Heart right ventricle (tissue), 16 donors: ENCODE results near the gene CLDN11. TPM values are rescaled to one million over a fixed set of nuclear protein-coding genes. Genes with fewer than 3 reads are reported as not detected.

Source experiments
- ATAC-seq, 8 donors: fragments of 200-7000 bp; cut with Tn5 transposase; one replicate each; pipeline ENCODE4 v1.9.1; 2020; ENCODE audit warnings: mild to moderate bottlenecking in 8 of 8, moderate library complexity in 8 of 8, moderate number of reproducible peaks in 1 of 8
- DNase-seq, 2 donors: peaks; one replicate each; pipeline ENCODE4 v3.0.0-alpha.2; 2020
- H3K27ac ChIP-seq, 10 donors: fragments of 200-600 bp; sonication (generic) in 2 of 10; one replicate each; pipeline versions ENCODE4 v1.5.0 to v1.8.0; 2020 to 2022; ENCODE audit warnings: mild to moderate bottlenecking in 3 of 10
- H3K27me3 ChIP-seq, 7 donors: fragments of 200-600 bp; one replicate each; pipeline ENCODE4 v1.8.0; 2021 to 2022; ENCODE audit warnings: mild to moderate bottlenecking in 2 of 7
- H3K36me3 ChIP-seq, 9 donors: fragments of 200-600 bp; sonication (generic) in 1 of 9; one replicate each; pipeline versions ENCODE4 v1.5.0 to v1.8.0; 2020 to 2022; ENCODE audit warnings: mild to moderate bottlenecking in 2 of 9
- H3K4me1 ChIP-seq, 9 donors: fragments of 200-600 bp; sonication (generic) in 1 of 9; one replicate each; pipeline versions ENCODE4 v1.5.0 to v1.8.0; 2020 to 2022; ENCODE audit warnings: mild to moderate bottlenecking in 4 of 9
- H3K4me3 ChIP-seq, 10 donors: fragments of 200-600 bp; sonication (generic) in 2 of 10; one replicate each; pipeline versions ENCODE4 v1.5.0 to v1.8.0; 2020 to 2022; ENCODE audit warnings: mild to moderate bottlenecking in 7 of 10, moderate library complexity in 2 of 10
- H3K9me3 ChIP-seq, 11 donors: fragments of 200-600 bp in 10 of 11; sonication (generic) in 2 of 11; one replicate each; pipeline versions ENCODE4 v1.5.0 to v1.8.0; 2013 to 2022; ENCODE audit warnings: mild to moderate bottlenecking in 2 of 11, control low read depth in 1 of 11, moderate library complexity in 1 of 11
- CTCF ChIP-seq, 9 donors: fragments of 200-600 bp; sonication (generic) in 2 of 9; IDR thresholded peaks; one replicate each; pipeline versions ENCODE4 v1.5.0 to v1.8.0; 2021 to 2022; ENCODE audit warnings: antibody characterized with exemption in 9 of 9, mild to moderate bottlenecking in 5 of 9, moderate library complexity in 1 of 9
- whole genome bisulfite sequencing, 2 donors: extraction: QIAGEN DNeasy Blood & Tissue Kit; methylation state at CpG; one replicate each; pipeline ENCODE4 v1.1.7; 2013; ENCODE audit warnings: inconsistent platforms in 1 of 2; 5-methylcytosine and 5-hydroxymethylcytosine counted together
- intact Hi-C, 10 donors: fragments of 100-400 bp; cut with DNase I; formaldehyde crosslinking; loops; one replicate each; pipeline versions ENCODE4 v1.11.1 to v1.14.2; 2022
- long read RNA-seq, 3 donors: library from polyadenylated mRNA; unstranded; transcript quantifications; one replicate each; pipeline ENCODE4 v2.0.0, GENCODE V29; 2020 to 2021
- polyA plus RNA-seq, 2 donors: library from polyadenylated mRNA; stranded (reverse); fragments of 200-250 nt; gene quantifications; one replicate each; pipeline ENCODE4 v1.2.3, GENCODE V29; 2013
- total RNA-seq, 10 donors: library from RNA; stranded (reverse); fragmentation: NEBNext Ultra II Directional in 3 of 10; extraction: Animal tissue kit (Norgen Biotek cat#: 25700) in 3 of 10; gene quantifications; one replicate each; pipeline versions ENCODE4 v1.2.1 to v1.2.4, GENCODE V29; 2021 to 2023
- donor health status: Arrhythmogenic right ventricular cardiomyopathy.
- donor health status: ischemic (EF 13 %, LVEDD 7.1; RV severe dilation, severe dysfunction).
- donor health status: healthy with polysubstance abuse.
- donor health status: DM: no; HTN: yes; CAD: no.
- donor health status: DM: no; HTN: no; CAD: no.
- donor health status: ischemic (EF 25% LVEDD 6.9; RV normal size, moderate dysfunction).
- donor health status: ischemic (EF 25% LVEDD 5.7; RV mildly dilated, moderate dysfunction).
- donor health status: healthy.
- donor health status: DM: yes; HTN: yes; CAD: no.
- donor health status: Ischemic cardiomyopathy.
- donor health status: ischemic (EF 35%, LVEDD 5.7; RV mildly dilated, moderate dysfunction).
- donor health status: nonischemic (EF 11% LVEDD 7.7; RV severe dilation, severe dysfunction).
- donor health status: DM: yes; HTN: yes; CAD: no.
- donor health status: PGD.
- donor health status: ischemic (EF 29% LVEDD 5.4; RV normal size, mild dysfunction).
- donor health status: nonischemic (EF 23%, LVEDD 6.1; RV moderate dilation, normal function).

Gene CLDN11
- 1 to 10 TPM; 1.6 to 3.9 (median 2.8) TPM for total RNA-seq
- 1 to 10 TPM; 1.6 to 3.2 TPM for polyA plus RNA-seq
- long read RNA-seq, donor 1 = 0 reads
- long read RNA-seq, donor 2, partial matches to known transcripts = 1 of 1 reads
- long read RNA-seq, donor 2, other reads (novel, unspliced or antisense) = 0 of 1 reads
- long read RNA-seq, donor 3 = 0 reads

GRCh38 chr3:170418422-170419398, at the start of gene CLDN11:
Gene CLDN11 (plus strand): TSS chr3:170418868. CDS start chr3:170419067, 199 bp downstream.
- H3K27ac ChIP-seq = peak within 1 kb of the TSS in 7 of 10 donors; percentile 2 to 79 (median 54)
- ATAC-seq = peak; percentile 55 to 75 (median 64)

DNA sequence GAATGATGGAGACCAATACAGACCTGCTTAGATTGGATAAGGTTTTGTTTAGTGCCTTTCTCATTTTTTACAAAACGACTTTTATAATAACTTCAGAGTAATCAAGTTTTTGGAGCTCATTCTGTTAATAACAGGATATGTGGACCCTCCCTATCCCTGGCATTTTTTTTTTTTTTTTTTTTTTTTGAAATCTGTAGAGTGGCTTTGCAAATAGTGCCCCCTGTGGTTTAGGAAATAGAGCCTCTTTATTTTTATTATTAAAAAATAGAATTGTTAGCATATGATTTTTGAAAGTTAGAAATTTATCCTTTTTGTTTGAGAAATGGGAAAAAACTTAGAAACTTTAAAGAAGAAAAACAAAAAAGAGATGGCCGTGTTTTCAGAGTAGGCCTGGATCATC, 49.7 kb upstream of the CLDN11 start:
- H3K36me3 ChIP-seq = peaks cover 0 to 49% (median 0%) of the 10 kb centered on the region in 9 donors
- H3K27me3 ChIP-seq = no peaks in the 10 kb centered on the region
- H3K27ac ChIP-seq = no peak overlapping the region
- no peak for DNase-seq
- TF ChIP-seq CTCF (IDR thresholded peaks at IDR 0.05) = peak in 7 of 9 donors; percentile 27 to 55 (median 35)
- no peak for ATAC-seq
- H3K4me3 ChIP-seq = no peak overlapping the region
- intact Hi-C loops = no loop called here
- peaks cover 0 to 63% (median 39%) of the 10 kb centered on the region in 9 donors for H3K4me1 ChIP-seq
- 75 to 78% methylated on average over 2 of the region's 2 CpGs for WGBS, 2 donors
- H3K9me3 ChIP-seq = no peaks in the 10 kb centered on the region

More at GRCh38 chr3:170418422-170419398, at the start of gene CLDN11:
- intact Hi-C loops = loop anchor here in 6 of 10 donors (5.0 to 10.0 kb wide), 5 partner anchors 104 to 394 kb away; no protein-coding TSS in a partner anchor
- Histone ChIP-seq H3K4me3 (peak within 1 kb of the TSS; percentile 13 to 63 (median 48)), H3K36me3 (peaks cover 0 to 5% (median 0%) of the 10 kb centered on the region in 9 donors), H3K27me3 (peaks cover 0 to 53% (median 39%) of the 10 kb centered on the region in 7 donors), H3K4me1 (peaks cover 12 to 39% (median 28%) of the 10 kb centered on the region in 9 donors), H3K9me3 (no peaks in the 10 kb centered on the region)
- peak in 1 of 9 donors; percentile 7 for TF ChIP-seq CTCF (IDR thresholded peaks at IDR 0.05)
- WGBS, 2 donors = 3% methylated on average over 79 of the region's 79 CpGs
- DNase-seq = peak; percentile 10 to 37

DNA sequence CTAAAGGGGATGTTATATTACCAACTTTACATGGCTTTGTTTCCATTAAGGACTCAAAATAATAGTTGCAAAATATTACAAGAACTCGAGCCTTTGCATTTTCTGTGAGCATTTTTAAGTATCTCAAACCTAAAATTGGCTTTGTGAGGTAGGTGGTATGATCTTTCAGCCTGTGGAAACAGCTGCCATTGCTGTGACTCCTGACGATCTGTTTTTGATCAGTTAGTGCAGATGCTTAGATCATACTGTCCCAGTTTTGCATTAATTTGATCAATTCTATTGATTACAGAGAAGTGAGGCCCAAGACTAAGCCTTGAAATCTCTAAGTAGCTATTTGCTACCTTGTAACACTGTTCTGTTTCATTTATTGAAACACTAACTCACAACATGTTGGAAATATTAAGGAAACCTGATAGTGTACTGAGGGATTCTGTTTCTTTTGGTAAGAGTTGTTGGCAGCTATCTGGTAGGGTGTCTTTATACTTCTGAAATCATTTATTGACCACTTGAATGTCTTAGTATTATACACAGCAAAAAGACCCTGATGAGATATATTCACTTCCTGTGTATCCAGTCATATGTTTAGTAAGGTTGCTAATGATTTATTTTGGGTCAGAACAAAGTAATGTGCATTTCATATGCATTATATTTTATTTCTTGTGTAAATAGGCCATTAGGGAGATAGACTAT, 46.3 kb upstream of the CLDN11 start:
- H3K36me3 ChIP-seq = peaks cover 0 to 53% (median 7%) of the 10 kb centered on the region in 9 donors
- no peak overlapping the region for H3K27ac ChIP-seq
- H3K9me3 ChIP-seq = no peaks in the 10 kb centered on the region
- no peak for ATAC-seq
- DNase-seq = no peak
- H3K27me3 ChIP-seq = no peaks in the 10 kb centered on the region
- H3K4me3 ChIP-seq = no peak overlapping the region
- peaks cover 0 to 70% (median 38%) of the 10 kb centered on the region in 9 donors for H3K4me1 ChIP-seq
- intact Hi-C loops = loop anchor here in 1 of 10 donors (10.0 kb wide), 1 partner anchor 58 kb away; no protein-coding TSS in a partner anchor
- 67 to 72% methylated on average over 2 of the region's 2 CpGs for WGBS, 2 donors
- no peak for TF ChIP-seq CTCF (IDR thresholded peaks at IDR 0.05)

GRCh38 chr3:170383567-170383966, 35.1 kb upstream of the CLDN11 start:
- no peak for TF ChIP-seq CTCF (IDR thresholded peaks at IDR 0.05)
- no peak for ATAC-seq
- H3K36me3 ChIP-seq = peaks cover 0 to 100% (median 46%) of the 10 kb centered on the region in 9 donors
- WGBS, 2 donors = 82 to 85% methylated on average over 1 of the region's 1 CpG
- intact Hi-C loops = no loop called here
- DNase-seq = no peak
- no peaks in the 10 kb centered on the region for H3K27me3 ChIP-seq
- H3K4me3 ChIP-seq = no peak overlapping the region
- H3K27ac ChIP-seq = no peak overlapping the region
- no peaks in the 10 kb centered on the region for H3K9me3 ChIP-seq
- peaks cover 0 to 13% (median 0%) of the 10 kb centered on the region in 9 donors for H3K4me1 ChIP-seq
